ENCODE measurements around the gene GPNMB. TPM values are rescaled to one million over a fixed set of nuclear protein-coding genes. Genes with fewer than 3 reads are reported as not detected.

GPNMB gene
- total RNA-seq, 1 donor from 2014 or later, result 13.4 TPM

DNA sequence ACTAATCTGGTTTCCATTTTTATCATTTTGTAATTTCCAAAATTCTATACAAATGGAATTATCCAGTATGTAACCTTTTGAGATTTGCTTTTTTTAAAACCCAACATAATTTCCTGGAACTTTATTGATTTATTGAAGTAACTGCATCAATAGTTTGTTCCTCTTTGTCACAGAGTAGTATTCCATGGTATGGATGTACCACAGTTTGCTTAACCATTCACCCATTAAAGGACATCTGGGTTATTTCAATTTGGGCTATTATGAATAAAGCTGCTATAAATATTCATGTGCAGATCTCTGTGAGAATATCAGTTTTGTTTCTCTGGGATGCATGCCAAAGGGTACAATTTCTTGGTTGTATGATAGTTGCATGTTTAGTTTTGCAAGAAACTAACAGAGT lies 2.9 kb downstream of the GPNMB start:
- no peak for FAIRE-seq
- Histone ChIP-seq H3K4me3 (ENCODE audit: low read depth, low read length) (no peak overlapping the region), H3K27me3 (ENCODE audit: control insufficient read depth, insufficient read depth, low read length) (peaks cover 22% of the 10 kb centered on the region), H3K36me3 (ENCODE audit: control insufficient read depth, insufficient read depth, low read length) (no peaks in the 10 kb centered on the region)
- DNase-seq (ENCODE audit: low read depth), result no peak
- TF ChIP-seq, protein P1, sequence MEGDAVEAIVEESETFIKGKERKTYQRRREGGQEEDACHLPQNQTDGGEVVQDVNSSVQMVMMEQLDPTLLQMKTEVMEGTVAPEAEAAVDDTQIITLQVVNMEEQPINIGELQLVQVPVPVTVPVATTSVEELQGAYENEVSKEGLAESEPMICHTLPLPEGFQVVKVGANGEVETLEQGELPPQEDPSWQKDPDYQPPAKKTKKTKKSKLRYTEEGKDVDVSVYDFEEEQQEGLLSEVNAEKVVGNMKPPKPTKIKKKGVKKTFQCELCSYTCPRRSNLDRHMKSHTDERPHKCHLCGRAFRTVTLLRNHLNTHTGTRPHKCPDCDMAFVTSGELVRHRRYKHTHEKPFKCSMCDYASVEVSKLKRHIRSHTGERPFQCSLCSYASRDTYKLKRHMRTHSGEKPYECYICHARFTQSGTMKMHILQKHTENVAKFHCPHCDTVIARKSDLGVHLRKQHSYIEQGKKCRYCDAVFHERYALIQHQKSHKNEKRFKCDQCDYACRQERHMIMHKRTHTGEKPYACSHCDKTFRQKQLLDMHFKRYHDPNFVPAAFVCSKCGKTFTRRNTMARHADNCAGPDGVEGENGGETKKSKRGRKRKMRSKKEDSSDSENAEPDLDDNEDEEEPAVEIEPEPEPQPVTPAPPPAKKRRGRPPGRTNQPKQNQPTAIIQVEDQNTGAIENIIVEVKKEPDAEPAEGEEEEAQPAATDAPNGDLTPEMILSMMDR (IDR thresholded peaks at IDR 0.05; ENCODE audit: insufficient read depth, low read length, severe bottlenecking), result no peak

DNA sequence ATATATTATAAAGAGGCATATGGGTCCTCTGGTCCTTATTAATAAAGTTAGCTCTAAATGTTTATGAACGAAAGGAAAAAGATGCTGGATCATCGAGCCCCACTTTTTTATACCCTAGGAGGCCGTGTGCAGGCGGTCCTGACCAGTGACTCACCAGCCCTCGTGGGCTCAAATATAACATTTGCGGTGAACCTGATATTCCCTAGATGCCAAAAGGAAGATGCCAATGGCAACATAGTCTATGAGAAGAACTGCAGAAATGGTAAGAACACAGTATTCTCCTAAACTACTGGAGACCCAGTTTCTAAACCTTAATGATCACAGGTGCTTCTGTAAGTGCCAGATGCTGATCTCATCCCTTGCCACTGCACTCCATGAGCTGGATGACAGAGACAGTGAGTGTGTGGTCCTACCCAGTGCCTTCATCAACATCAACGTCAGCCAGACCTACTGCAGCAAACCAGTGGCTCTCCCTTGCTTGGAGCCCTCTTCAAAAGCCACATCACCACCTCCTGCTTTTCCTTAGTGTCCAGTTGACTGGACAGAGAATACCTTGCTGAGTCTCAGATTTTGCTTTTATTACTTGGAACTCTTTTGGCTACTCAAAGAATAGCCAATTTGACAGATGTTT lies 7.6 kb downstream of the GPNMB start:
- Histone ChIP-seq H3K36me3 (ENCODE audit: control insufficient read depth, insufficient read depth, low read length) (no peaks in the 10 kb centered on the region), H3K4me3 (ENCODE audit: low read depth, low read length) (no peak overlapping the region), H3K27me3 (ENCODE audit: control insufficient read depth, insufficient read depth, low read length) (peaks cover 7% of the 10 kb centered on the region)
- FAIRE-seq (no peak), DNase-seq (ENCODE audit: low read depth) (no peak)
- TF ChIP-seq, protein P1 (IDR thresholded peaks at IDR 0.05; ENCODE audit: insufficient read depth, low read length, severe bottlenecking), result no peak

DNA sequence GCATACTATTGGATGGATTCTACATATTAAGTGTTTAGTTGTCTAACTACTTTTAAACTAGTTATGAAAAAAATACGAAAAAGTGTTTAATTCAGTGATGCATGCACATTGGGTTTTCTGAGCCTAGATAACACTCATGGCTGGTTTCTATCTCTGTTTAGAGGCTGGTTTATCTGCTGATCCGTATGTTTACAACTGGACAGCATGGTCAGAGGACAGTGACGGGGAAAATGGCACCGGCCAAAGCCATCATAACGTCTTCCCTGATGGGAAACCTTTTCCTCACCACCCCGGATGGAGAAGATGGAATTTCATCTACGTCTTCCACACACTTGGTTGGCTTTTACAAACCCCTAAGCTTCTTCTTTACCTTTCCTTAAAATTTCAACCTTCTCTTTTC lies 10.2 kb downstream of the GPNMB start:
- Histone ChIP-seq H3K36me3 (ENCODE audit: control insufficient read depth, insufficient read depth, low read length) (no peaks in the 10 kb centered on the region), H3K27me3 (ENCODE audit: control insufficient read depth, insufficient read depth, low read length) (peaks cover 2% of the 10 kb centered on the region), H3K4me3 (ENCODE audit: low read depth, low read length) (no peak overlapping the region)
- TF ChIP-seq, protein P1 (IDR thresholded peaks at IDR 0.05; ENCODE audit: insufficient read depth, low read length, severe bottlenecking), result no peak
- FAIRE-seq (no peak), DNase-seq (ENCODE audit: low read depth) (no peak)

DNA sequence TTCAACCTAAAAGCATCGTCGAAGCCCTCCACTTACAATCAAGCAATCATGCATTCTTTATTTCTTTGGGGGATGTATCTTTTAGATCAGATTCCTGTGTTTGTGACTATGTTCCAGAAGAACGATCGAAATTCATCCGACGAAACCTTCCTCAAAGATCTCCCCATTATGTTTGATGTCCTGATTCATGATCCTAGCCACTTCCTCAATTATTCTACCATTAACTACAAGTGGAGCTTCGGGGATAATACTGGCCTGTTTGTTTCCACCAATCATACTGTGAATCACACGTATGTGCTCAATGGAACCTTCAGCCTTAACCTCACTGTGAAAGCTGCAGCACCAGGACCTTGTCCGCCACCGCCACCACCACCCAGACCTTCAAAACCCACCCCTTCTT lies 13.8 kb downstream of the GPNMB start:
- no peaks in the 10 kb centered on the region for H3K36me3 ChIP-seq (ENCODE audit: control insufficient read depth, insufficient read depth, low read length)
- TF ChIP-seq, protein P1 (IDR thresholded peaks at IDR 0.05; ENCODE audit: insufficient read depth, low read length, severe bottlenecking), result no peak
- FAIRE-seq, result no peak
- no peak overlapping the region for H3K4me3 ChIP-seq (ENCODE audit: low read depth, low read length)
- no peak for DNase-seq (ENCODE audit: low read depth)
- no peaks in the 10 kb centered on the region for H3K27me3 ChIP-seq (ENCODE audit: control insufficient read depth, insufficient read depth, low read length)

DNA sequence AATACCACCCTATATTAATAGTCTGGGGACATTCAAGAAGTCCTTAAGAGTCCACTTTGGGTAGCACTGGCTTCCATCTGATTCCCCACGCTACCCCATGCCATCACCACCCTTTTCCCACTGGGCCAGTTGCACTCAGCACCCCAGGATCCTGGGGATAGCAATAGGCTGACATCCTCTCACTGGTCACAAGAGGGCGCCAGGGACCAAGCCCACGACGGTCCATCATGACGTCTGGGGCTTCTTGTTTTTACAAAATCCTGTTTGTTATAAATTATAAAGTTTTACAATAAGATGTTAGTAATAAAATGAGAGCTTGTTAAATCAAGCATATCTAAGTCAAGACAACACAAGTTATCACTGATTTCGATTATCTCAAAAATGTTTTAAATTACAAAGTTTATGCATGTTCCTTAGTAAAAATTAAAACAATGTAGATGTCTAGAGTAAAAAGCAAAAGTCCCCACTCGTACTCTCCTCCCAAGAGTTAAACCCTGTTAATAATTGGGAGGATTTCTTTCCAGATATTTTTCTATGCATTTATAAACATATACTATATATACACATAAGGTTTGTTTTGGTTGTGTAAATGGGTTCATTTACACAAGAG lies 15.4 kb downstream of the GPNMB start:
- FAIRE-seq (no peak), DNase-seq (ENCODE audit: low read depth) (peak; percentile 51)
- no peaks in the 10 kb centered on the region for H3K36me3 ChIP-seq (ENCODE audit: control insufficient read depth, insufficient read depth, low read length)
- no peak overlapping the region for H3K4me3 ChIP-seq (ENCODE audit: low read depth, low read length)
- TF ChIP-seq, protein P1 (IDR thresholded peaks at IDR 0.05; ENCODE audit: insufficient read depth, low read length, severe bottlenecking), result peak; percentile 84
- H3K27me3 ChIP-seq (ENCODE audit: control insufficient read depth, insufficient read depth, low read length), result no peaks in the 10 kb centered on the region
